ENCODE results near the gene PTPRG.
"Not testable (repeated sequence)": the region's sequence is repeated elsewhere in the genome, so short reads cannot be mapped to it uniquely, and the experiment has no call there.

The PTPRG gene

GRCh38 chr3:61688307-61688984 is 127.1 kb downstream of the PTPRG start:
- Histone ChIP-seq H3K4me2 (ENCODE audit: low read length) (peak overlapping the region; percentile 48), H3K36me3 (ENCODE audit: control insufficient read depth, insufficient read depth, low read length) (no peaks in the 10 kb centered on the region), H3K79me2 (peaks cover 23% of the 10 kb centered on the region), H3K4me3 (ENCODE audit: low read depth, low read length) (no peak overlapping the region), H3K4me1 (peaks cover 61% of the 10 kb centered on the region), H3K9me3 (ENCODE audit: control insufficient read depth, low read length) (no peaks in the 10 kb centered on the region), H3K27me3 (ENCODE audit: control insufficient read depth, insufficient read depth, low read length) (no peaks in the 10 kb centered on the region), H3K27ac (peak overlapping the region; percentile 94), H3K9ac (no peak overlapping the region), H2AFZ (peak overlapping the region; percentile 79)
- TF ChIP-seq, protein P1, sequence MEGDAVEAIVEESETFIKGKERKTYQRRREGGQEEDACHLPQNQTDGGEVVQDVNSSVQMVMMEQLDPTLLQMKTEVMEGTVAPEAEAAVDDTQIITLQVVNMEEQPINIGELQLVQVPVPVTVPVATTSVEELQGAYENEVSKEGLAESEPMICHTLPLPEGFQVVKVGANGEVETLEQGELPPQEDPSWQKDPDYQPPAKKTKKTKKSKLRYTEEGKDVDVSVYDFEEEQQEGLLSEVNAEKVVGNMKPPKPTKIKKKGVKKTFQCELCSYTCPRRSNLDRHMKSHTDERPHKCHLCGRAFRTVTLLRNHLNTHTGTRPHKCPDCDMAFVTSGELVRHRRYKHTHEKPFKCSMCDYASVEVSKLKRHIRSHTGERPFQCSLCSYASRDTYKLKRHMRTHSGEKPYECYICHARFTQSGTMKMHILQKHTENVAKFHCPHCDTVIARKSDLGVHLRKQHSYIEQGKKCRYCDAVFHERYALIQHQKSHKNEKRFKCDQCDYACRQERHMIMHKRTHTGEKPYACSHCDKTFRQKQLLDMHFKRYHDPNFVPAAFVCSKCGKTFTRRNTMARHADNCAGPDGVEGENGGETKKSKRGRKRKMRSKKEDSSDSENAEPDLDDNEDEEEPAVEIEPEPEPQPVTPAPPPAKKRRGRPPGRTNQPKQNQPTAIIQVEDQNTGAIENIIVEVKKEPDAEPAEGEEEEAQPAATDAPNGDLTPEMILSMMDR (IDR thresholded peaks at IDR 0.05): no peak

- H3K4me2 ChIP-seq (ENCODE audit: low read length): no peak overlapping the region
- H3K4me3 ChIP-seq (ENCODE audit: low read depth, low read length): no peak overlapping the region
- peaks cover 45% of the 10 kb centered on the region for H3K4me1 ChIP-seq
- H3K27ac ChIP-seq: peak overlapping the region; percentile 94
- H3K79me2 ChIP-seq: peaks cover 22% of the 10 kb centered on the region
- no peak overlapping the region for H3K9ac ChIP-seq
- no peaks in the 10 kb centered on the region for H3K9me3 ChIP-seq (ENCODE audit: control insufficient read depth, low read length)
- TF ChIP-seq, protein P1 (IDR thresholded peaks at IDR 0.05): no peak
- no peak overlapping the region for H2AFZ ChIP-seq
- no peaks in the 10 kb centered on the region for H3K27me3 ChIP-seq (ENCODE audit: control insufficient read depth, insufficient read depth, low read length)
- H3K36me3 ChIP-seq (ENCODE audit: control insufficient read depth, insufficient read depth, low read length): no peaks in the 10 kb centered on the region
Measured at GRCh38 chr3:61690016-61690415, 128.6 kb downstream of the PTPRG start.

DNA sequence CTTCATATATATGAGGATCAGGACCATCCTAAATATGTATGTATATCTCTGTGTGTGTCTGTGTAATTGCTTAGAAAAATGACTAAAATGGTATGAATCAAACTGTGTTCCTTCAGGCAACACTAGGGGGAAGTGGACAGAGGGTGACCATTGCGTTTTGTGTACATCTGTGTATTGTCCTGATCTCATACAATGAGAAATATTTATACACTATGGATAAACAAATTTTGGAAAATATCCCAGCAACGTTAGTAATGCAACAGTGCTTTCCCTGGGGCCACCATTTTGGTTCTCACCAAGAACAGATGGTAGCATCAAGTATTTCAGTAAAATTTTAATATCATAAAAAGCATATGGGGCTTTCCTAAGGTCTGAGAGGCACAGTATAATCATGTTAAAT is 130.1 kb downstream of the PTPRG start:
- Histone ChIP-seq H3K36me3 (ENCODE audit: control insufficient read depth, insufficient read depth, low read length) (no peaks in the 10 kb centered on the region), H3K79me2 (peaks cover 20% of the 10 kb centered on the region), H3K9ac (no peak overlapping the region), H3K4me2 (ENCODE audit: low read length) (no peak overlapping the region), H3K27ac (no peak overlapping the region), H2AFZ (no peak overlapping the region), H3K9me3 (ENCODE audit: control insufficient read depth, low read length) (no peaks in the 10 kb centered on the region), H3K4me1 (peaks cover 31% of the 10 kb centered on the region), H3K4me3 (ENCODE audit: low read depth, low read length) (no peak overlapping the region), H3K27me3 (ENCODE audit: control insufficient read depth, insufficient read depth, low read length) (no peaks in the 10 kb centered on the region)
- TF ChIP-seq, protein P1 (IDR thresholded peaks at IDR 0.05): no peak

DNA sequence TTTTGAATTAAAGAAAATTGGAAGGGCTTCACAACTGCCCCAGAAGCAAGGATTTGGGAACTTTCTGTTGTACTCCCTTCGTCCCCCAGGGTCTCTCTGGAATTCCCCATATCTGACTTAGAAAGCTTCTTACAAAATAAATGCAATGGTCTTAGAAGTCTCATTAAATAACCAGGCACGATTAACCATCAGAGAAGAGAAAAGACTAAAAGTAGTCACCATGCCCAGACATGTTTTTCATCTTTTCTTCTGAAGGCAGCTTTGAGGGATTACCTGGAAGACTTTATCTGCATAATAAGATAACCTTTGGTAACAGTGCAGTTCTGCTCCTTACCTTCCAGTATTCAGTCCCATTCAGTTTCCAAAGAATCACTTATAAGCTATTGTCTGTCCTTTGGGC is 135.9 kb downstream of the PTPRG start:
- no peaks in the 10 kb centered on the region for H3K36me3 ChIP-seq (ENCODE audit: control insufficient read depth, insufficient read depth, low read length)
- H3K4me3 ChIP-seq (ENCODE audit: low read depth, low read length): no peak overlapping the region
- no peak overlapping the region for H3K27ac ChIP-seq
- no peaks in the 10 kb centered on the region for H3K9me3 ChIP-seq (ENCODE audit: control insufficient read depth, low read length)
- H3K9ac ChIP-seq: no peak overlapping the region
- H2AFZ ChIP-seq: no peak overlapping the region
- H3K4me1 ChIP-seq: peaks cover under 1% of the 10 kb centered on the region
- H3K79me2 ChIP-seq: peaks cover 62% of the 10 kb centered on the region
- TF ChIP-seq, protein P1 (IDR thresholded peaks at IDR 0.05): no peak
- no peak overlapping the region for H3K4me2 ChIP-seq (ENCODE audit: low read length)
- H3K27me3 ChIP-seq (ENCODE audit: control insufficient read depth, insufficient read depth, low read length): no peaks in the 10 kb centered on the region

DNA sequence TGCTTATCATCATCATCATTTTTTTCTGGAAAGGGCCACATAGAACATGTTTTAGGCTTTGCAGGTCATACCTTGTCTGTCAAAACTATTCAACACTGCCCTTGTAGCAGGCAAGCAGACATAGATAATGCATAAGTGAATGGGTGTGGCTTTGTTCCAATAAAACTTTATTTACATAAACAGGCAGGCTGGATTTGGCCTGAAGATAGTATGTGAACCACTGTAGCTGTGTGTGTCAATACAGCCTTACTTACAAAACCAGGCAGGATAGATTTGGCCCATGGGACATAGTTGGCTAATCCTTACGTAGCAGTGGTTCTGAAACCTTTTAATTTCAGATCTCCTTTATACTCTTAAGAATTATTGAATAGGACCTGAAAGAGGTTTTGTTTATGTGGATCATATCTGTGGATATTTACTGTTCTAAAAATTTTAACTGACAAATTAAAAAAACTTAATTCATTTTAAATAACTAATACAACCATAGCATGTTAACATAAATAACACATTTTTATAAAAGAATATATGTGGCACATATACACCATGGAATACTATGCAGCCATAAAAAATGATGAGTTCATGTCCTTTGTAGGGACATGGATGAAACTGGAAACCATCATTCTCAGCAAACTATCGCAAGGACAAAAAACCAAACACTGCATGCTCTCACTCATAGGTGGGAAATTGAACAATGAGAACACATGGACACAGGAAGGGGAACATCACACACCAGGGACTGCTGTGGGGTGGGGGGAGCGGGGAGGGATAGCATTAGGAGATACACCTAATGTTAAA is 137.1 kb downstream of the PTPRG start:
- not testable (repeated sequence) for H3K27ac ChIP-seq; H3K4me2 ChIP-seq (ENCODE audit: low read length); H3K4me1 ChIP-seq; H3K9ac ChIP-seq; H3K9me3 ChIP-seq (ENCODE audit: control insufficient read depth, low read length); H2AFZ ChIP-seq; H3K4me3 ChIP-seq (ENCODE audit: low read depth, low read length); H3K36me3 ChIP-seq (ENCODE audit: control insufficient read depth, insufficient read depth, low read length); H3K27me3 ChIP-seq (ENCODE audit: control insufficient read depth, insufficient read depth, low read length)
- H3K79me2 ChIP-seq: peaks cover 74% of the 10 kb centered on the region

Measured in parathyroid adenoma (tissue), 2 donors.